DOHH2 (cell line): ENCODE data around the gene C1orf216.

Experiments
- H3F3A ChIP-seq: fragments of 200-600 bp; sonication (generic), shearing (Covaris generic); 2 replicates; pipeline ENCODE4 v1.6.0; 2016; ENCODE audit warnings: antibody characterized with exemption, mild to moderate bottlenecking; ENCODE audit not compliant: control insufficient read depth, insufficient read depth
- H3K27ac ChIP-seq: fragments of 200-600 bp; sonication (generic); 2 replicates; pipeline ENCODE4 v1.5.1; 2014; ENCODE audit warnings: low read depth, mild to moderate bottlenecking, low read length, moderate library complexity
- H3K27me3 ChIP-seq: fragments of 200-600 bp; sonication (generic); 2 replicates; pipeline ENCODE4 v1.6.1; 2014; ENCODE audit warnings: mild to moderate bottlenecking, low read length, mixed read lengths; ENCODE audit not compliant: control insufficient read depth
- H3K36me3 ChIP-seq: fragments of 200-600 bp; sonication (generic); 2 replicates; pipeline ENCODE4 v1.6.1; 2014; ENCODE audit warnings: mild to moderate bottlenecking, low read length, moderate library complexity, mixed read lengths; ENCODE audit not compliant: control insufficient read depth
- H3K4me1 ChIP-seq: fragments of 200-600 bp; sonication (generic); 2 replicates; pipeline ENCODE4 v1.6.1; 2014; ENCODE audit warnings: mild to moderate bottlenecking, low read length, mixed read lengths; ENCODE audit not compliant: control insufficient read depth
- H3K4me2 ChIP-seq: fragments of 200-600 bp; sonication (generic); 2 replicates; pipeline ENCODE4 v1.6.0; 2014; ENCODE audit warnings: mild to moderate bottlenecking, low read length, moderate library complexity
- H3K4me3 ChIP-seq: fragments of 200-600 bp; sonication (generic); 2 replicates; pipeline ENCODE4 v1.5.1; 2014; ENCODE audit warnings: mild to moderate bottlenecking, low read length, mixed read lengths
- H3K79me2 ChIP-seq: fragments of 200-600 bp; sonication (generic); 2 replicates; pipeline ENCODE4 v1.6.1; 2014; ENCODE audit warnings: mild to moderate bottlenecking, low read length, mixed read lengths; ENCODE audit not compliant: control insufficient read depth
- H3K9me2 ChIP-seq: fragments of 200-600 bp; sonication (generic); replicated peaks from 2 replicates; pipeline ENCODE4 v1.6.1; 2014; ENCODE audit warnings: mild to moderate bottlenecking, low read length, mixed read lengths; ENCODE audit not compliant: control insufficient read depth
- H3K9me3 ChIP-seq: fragments of 200-600 bp; sonication (generic); 2 replicates; pipeline ENCODE4 v1.6.1; 2014; ENCODE audit warnings: antibody characterized with exemption, low read length, mixed read lengths; ENCODE audit not compliant: control insufficient read depth, insufficient read depth
- H4K20me1 ChIP-seq: fragments of 200-600 bp; sonication (generic); 2 replicates; pipeline ENCODE4 v1.6.0; 2014; ENCODE audit warnings: low read depth, mild to moderate bottlenecking, antibody characterized with exemption, low read length, moderate library complexity; ENCODE audit not compliant: control insufficient read depth, insufficient read depth
- CTCF ChIP-seq: fragments of 200-600 bp; sonication (generic); IDR thresholded peaks from one replicate; pipeline ENCODE4 v1.5.1; 2014; ENCODE audit warnings: antibody characterized with exemption, mild to moderate bottlenecking, low read depth, low read length; ENCODE audit not compliant: poor library complexity, severe bottlenecking
- EZH2phosphoT487 ChIP-seq: fragments of 200-600 bp; sonication (generic); IDR thresholded peaks from 2 replicates; pipeline ENCODE4 v1.6.1; 2017; ENCODE audit warnings: borderline replicate concordance, mild to moderate bottlenecking, antibody characterized with exemption, low read length, moderate library complexity, mixed read lengths

C1orf216 gene

GRCh38 chr1:35762141-35762540 is 43.5 kb upstream of the C1orf216 start:
- no peak for TF ChIP-seq EZH2phosphoT487
- no peak for TF ChIP-seq CTCF

GRCh38 chr1:35756064-35756463 is 37.4 kb upstream of the C1orf216 start:
- Histone ChIP-seq H3K9me2 (no peaks in the 10 kb centered on the region), H3K4me2 (no peak overlapping the region), H3K79me2 (peaks cover 40% of the 10 kb centered on the region), H3F3A (no peaks in the 10 kb centered on the region), H3K27ac (no peak overlapping the region), H3K9me3 (no peaks in the 10 kb centered on the region), H4K20me1 (no peaks in the 10 kb centered on the region), H3K4me1 (peaks cover 10% of the 10 kb centered on the region), H3K36me3 (peaks cover 83% of the 10 kb centered on the region), H3K4me3 (no peak overlapping the region), H3K27me3 (no peaks in the 10 kb centered on the region)
- TF ChIP-seq CTCF = no peak
- no peak for TF ChIP-seq EZH2phosphoT487

More at GRCh38 chr1:35762141-35762540, 43.5 kb upstream of the C1orf216 start:
- no peaks in the 10 kb centered on the region for H3K9me3 ChIP-seq
- H3K4me2 ChIP-seq = no peak overlapping the region
- H3K27ac ChIP-seq = no peak overlapping the region
- no peaks in the 10 kb centered on the region for H3K27me3 ChIP-seq
- 0 out of 2 replicates have a peak, but pooled peaks cover 2% of the 10 kb centered on the region for H3F3A ChIP-seq
- H4K20me1 ChIP-seq = peaks cover 6% of the 10 kb centered on the region; the same call in 1 of the 2 replicates
- H3K9me2 ChIP-seq = no peaks in the 10 kb centered on the region
- peaks cover 77% of the 10 kb centered on the region for H3K79me2 ChIP-seq
- H3K4me3 ChIP-seq = no peak overlapping the region
- peaks cover 11% of the 10 kb centered on the region for H3K4me1 ChIP-seq
- peaks cover 85% of the 10 kb centered on the region for H3K36me3 ChIP-seq

- no peaks in the 10 kb centered on the region for H3K9me2 ChIP-seq
- H3K4me3 ChIP-seq = no peak overlapping the region
- H3K36me3 ChIP-seq = peaks cover 80% of the 10 kb centered on the region
- H4K20me1 ChIP-seq = no peaks in the 10 kb centered on the region
- no peaks in the 10 kb centered on the region for H3F3A ChIP-seq
- peaks cover 10% of the 10 kb centered on the region for H3K4me1 ChIP-seq
- no peak overlapping the region for H3K27ac ChIP-seq
- TF ChIP-seq EZH2phosphoT487 (no peak), CTCF (no peak)
- no peaks in the 10 kb centered on the region for H3K9me3 ChIP-seq
- H3K79me2 ChIP-seq = peaks cover 23% of the 10 kb centered on the region
- H3K27me3 ChIP-seq = no peaks in the 10 kb centered on the region
- H3K4me2 ChIP-seq = no peak overlapping the region
Observed at GRCh38 chr1:35753626-35754260, 35.1 kb upstream of the C1orf216 start.
